ENCODE data around the gene TMEM131.

Gene TMEM131

DNA sequence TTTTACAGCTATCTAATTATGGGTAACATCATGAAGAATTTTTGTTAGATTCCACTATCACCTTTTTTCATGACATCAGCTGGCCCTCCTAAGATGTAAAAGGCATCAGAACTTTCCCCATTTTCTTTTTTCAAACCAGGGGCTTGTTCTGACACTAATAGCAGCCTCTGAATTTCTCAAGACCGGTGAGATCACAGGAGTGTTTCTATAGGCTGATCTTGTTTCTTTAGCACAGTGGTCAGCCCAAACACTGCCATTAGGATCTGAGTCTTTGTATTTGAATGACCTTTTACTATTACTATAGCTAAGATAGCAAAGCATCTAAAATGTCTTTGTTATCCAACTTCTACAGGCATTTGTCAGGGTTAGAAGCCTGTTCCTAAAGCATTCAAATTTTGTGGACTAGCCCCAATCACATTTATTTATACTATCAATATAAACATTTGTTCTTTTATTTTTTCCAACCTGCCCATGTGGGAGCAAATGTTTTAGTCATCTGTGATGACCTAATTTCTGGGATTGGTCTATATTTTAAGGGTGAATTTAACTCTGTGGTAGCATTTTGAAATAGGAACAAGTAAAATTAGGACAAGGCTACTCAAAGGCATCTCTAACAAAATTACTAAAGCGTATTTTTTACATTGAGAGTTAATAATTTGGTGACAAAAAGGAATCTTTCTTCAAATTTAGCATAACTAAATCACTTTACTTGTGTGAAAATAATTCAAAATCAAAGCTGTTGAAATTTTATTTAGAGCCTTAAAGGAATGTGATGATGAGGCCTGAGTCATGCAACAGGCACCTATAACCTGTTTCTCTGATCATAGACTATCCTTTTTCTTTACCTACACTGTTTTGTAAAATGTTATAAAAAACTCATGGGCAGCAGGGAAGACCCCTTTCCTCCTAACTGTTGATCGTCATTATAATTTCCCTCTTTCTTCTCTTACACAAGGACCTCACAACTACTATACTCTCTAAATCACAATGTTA, 243.1 kb downstream of the TMEM131 start:
- DNase-seq, result no peak

- DNase-seq, result no peak
Measured at GRCh38 chr2:97751752-97752151, 244.0 kb downstream of the TMEM131 start.

DNA sequence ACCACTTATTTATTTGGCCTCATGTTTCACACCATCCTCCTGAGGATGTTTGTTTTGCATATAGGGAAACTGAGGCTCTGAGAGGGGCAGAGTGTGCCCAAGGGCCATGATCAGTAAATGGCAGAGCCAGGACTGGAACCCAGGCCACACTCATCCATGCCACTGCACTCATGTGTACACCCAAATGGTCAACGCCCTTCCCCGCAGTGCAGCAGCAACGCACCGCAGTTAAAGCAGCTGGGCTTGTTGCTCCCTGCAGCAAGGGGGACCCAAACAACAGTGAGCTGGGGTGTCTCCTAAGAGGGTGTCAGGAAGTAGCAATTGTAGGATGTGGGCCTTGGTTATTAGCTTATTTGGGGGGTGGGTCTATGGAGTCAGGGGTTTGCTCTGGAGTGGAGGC, 245.7 kb downstream of the TMEM131 start:
- DNase-seq, result no peak

DNA sequence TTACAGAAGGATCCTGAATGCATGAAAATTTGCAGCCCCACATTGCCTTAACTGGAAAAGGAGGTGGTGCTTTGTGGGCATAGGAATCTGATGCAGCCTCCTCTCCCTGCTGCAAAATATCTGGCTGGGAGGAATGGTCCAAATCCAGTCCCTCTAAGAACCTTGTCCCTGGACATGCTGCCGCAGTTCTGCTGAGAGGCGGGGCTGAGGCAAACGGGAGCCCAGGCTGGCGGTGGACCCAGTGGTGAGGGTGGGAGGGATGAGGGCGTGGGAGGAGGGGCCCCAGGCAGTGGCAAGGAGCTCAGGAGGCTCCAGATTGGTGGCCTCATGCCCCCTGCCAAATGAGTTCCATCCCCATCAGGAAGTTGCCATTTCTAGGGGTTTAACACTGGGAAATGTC, 246.2 kb downstream of the TMEM131 start:
- no peak for DNase-seq

- DNase-seq, result peak; percentile 19
Measured at GRCh38 chr2:97747716-97748115, 248.0 kb downstream of the TMEM131 start.

GRCh38 chr2:97747285-97747684, 248.5 kb downstream of the TMEM131 start:
- DNase-seq, result no peak

DNA sequence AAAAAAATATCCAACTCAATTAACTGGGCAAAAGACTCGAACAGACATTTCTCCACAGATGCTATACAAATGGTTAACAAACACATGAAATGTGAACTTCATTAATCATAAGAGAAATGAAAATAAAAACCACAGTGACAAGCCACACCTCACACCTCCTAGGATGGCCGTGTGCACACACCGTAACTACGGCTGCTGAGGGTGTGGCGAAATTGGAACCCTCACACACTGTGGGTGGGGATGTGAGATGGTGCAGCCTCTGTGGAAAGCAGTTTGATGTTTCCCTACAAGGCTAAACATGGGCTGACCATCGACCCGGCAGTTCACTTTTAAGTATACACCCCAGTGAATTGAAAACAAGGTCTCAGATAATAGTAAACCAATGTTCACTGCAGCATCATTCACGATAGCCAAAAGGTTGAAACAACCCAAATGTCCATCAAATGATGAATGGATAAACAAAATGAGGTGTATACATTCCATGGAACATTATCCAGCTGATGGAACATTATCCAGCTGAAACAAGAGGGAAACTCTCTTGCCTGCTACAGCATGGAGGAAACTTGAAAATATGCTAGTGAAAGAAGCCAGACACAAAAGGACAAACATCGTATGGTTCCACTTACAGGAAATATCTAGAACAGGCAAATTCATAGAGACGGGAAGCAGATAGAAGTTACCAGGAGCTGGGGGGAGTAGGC, 250.1 kb downstream of the TMEM131 start:
- no peak for DNase-seq

- DNase-seq, result no peak
Measured at GRCh38 chr2:97743913-97744312, 251.8 kb downstream of the TMEM131 start.

- no peak for DNase-seq
Measured at GRCh38 chr2:97742381-97742847, 253.3 kb downstream of the TMEM131 start.

- DNase-seq, result no peak
Measured at GRCh38 chr2:97741686-97742085, 254.1 kb downstream of the TMEM131 start.

DNA sequence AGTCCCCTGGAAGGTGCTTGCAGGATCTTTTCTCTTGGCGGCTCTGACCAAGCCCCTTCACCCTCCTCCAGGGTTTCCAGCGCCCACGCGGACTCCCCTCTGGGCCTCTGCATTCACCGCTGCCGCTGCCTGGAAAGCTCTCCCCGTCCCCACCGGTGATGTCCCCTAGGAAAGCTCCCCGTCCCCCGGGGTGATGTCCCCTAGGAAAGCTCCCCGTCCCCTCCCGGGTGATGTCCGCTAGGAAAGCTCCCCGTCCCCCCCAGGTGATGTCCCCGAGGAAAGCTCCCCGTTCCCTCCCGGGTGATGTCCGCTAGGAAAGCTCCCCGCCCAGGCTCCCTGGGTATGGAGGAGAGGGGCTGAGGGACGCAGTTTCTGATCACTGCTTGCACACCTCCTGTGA, 254.5 kb downstream of the TMEM131 start:
- DNase-seq, result no peak

DNA sequence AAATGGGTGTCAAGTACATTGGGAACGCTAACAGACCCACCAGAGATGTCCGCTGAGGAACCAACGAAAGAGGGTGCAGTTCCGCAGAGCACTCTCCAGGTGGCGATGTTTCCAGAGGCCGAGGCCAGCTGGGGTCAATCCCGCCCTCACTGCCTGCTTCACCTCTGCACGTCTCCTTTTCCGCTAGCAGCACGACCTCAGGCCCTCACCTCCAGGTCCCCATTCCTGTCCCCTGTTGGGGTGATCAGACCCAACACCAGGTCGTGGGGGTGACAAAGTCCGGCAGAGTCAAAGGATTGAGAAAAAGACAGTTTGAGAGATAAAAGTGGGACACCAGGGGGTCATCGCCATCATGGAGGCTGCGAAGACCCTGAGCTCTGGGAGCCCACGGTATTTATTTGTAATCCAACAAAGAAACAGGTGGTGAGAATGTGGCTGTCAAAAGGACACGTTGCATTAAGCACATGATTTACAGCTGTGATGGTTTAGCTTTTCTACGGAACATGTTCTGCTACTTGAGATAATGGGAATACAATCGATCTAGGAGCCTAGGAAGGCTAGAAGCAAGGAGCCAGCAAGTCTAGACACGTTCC, 255.1 kb downstream of the TMEM131 start:
- peak; percentile 39 for DNase-seq

DNA sequence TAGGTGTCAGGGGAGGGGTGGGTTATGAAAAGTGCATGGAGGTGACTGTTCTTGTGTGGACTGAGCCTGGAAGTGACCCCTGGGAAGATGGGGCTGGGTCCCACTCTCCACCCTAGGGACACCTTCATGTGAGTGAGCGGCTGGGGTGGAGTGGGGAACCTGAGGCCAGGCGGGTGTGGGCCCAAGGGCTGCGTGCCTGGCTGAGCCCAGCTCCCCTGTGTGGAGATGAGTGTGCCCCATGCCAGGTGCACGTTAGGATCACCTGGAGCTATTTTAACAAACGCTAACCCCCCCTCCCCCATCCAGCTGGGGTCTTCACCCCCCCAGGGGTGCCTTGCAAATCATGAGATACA, 255.9 kb downstream of the TMEM131 start:
- DNase-seq, result no peak

- no peak for DNase-seq
Measured at GRCh38 chr2:97739020-97739892, 256.5 kb downstream of the TMEM131 start.

GRCh38 chr2:97738179-97739019, 257.3 kb downstream of the TMEM131 start:
- DNase-seq, result no peak

- DNase-seq, result no peak
Measured at GRCh38 chr2:97737421-97738178, 258.1 kb downstream of the TMEM131 start.

GRCh38 chr2:97736608-97737330, 259.0 kb downstream of the TMEM131 start:
- DNase-seq, result no peak

DNA sequence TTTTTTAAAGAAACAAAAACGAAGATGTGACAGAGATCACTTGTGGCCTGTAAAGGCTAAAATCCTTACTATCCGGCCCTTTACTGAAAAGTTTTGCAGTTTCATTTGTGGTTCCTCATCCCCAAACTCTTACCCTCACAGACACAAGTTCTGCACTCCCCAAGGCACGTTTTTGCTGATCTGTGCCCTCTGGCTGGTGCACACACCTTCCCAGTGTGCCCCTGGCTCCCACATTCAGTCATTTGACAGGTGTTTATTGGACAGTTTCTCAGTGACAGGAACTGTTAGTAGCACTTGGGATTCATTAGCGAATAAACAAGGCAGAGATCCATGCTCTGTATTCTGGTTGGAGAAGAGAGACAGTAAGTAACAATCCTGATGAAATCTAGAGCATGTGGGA, 259.6 kb downstream of the TMEM131 start:
- no peak for DNase-seq

DNA sequence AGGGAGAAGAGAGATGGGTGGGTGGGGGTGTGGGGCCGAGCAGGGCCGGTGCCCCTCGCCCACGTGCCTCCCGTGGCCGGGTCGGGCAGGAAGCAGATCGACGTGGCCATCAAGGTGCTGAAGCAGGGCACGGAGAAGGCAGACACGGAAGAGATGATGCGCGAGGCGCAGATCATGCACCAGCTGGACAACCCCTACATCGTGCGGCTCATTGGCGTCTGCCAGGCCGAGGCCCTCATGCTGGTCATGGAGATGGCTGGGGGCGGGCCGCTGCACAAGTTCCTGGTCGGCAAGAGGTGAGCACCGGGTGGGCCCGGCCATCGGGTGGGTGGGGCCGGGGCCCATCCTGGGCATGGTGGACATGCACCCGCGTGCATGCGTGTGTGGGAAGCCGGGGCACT, 260.6 kb downstream of the TMEM131 start:
- no peak for DNase-seq
